ENCODE results near the gene RNF169. TPM values are rescaled to one million over a fixed set of nuclear protein-coding genes. Genes with fewer than 3 reads are reported as not detected.

Gene RNF169
- total and polyA plus RNA-seq, 2 of the 8 experiments (the other 6 are each of a cell fraction or from before 2014, with no cell fraction given): 3.6 to 12.5 TPM

DNA sequence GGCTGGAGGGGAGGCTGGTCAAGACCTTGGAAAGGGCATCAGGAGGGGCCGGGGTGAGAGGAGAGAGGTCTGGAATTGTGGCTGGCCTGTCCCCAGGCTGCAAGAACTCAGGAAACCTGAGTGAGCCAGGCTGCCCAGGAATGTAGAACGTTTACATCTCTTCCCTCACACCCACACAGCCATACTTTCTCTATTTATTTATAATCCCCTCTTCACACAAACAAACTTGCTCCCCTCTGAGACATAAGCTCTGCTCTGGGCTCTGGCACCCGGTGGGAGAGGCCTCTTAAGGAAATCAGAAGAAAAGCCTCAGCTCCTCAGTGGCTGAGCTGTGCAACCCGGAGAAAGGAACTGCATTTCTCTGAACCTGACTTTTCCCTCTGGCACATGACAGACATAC lies 22.9 kb upstream of the RNF169 start:
- no peak overlapping the region for H4K5ac ChIP-seq (ENCODE audit: insufficient read length, low read depth, low read length)
- H3K27me3 ChIP-seq (replicated peaks in 1 of 4; ENCODE audit: control insufficient read depth in 3 of 4, extremely low read depth in 1 of 4, insufficient read depth in 3 of 4, low read length in 3 of 4): peaks cover 14 to 27% (median 22%) of the 10 kb centered on the region in 4 experiments
- peaks cover 4% of the 10 kb centered on the region; the same call in 1 of the 2 replicates for H3K23me2 ChIP-seq (ENCODE audit: low read depth, low read length)
- H3K56ac ChIP-seq (replicated peaks; ENCODE audit: insufficient read length, low read depth, low read length): no peak overlapping the region
- no peak overlapping the region for H2BK5ac ChIP-seq (ENCODE audit: low read depth, low read length)
- no peak overlapping the region for H3K4me2 ChIP-seq (ENCODE audit: insufficient read depth in 1 of 2, low read depth in 2 of 2, low read length in 2 of 2)
- H2AK5ac ChIP-seq (ENCODE audit: low read depth, low read length): no peak overlapping the region
- H2BK20ac ChIP-seq (ENCODE audit: low read length): no peak overlapping the region
- no peak for FAIRE-seq
- H2BK12ac ChIP-seq (ENCODE audit: low read depth, low read length): no peak overlapping the region
- no peak overlapping the region for H3K4ac ChIP-seq (replicated peaks; ENCODE audit: insufficient read length, low read depth, low read length)
- H4K91ac ChIP-seq (replicated peaks; ENCODE audit: insufficient read length, low read length): no peak overlapping the region
- CTCF ChIA-PET (ENCODE audit: partially characterized antibody): interaction anchor here (0.6 to 12.8 kb wide), 20 partner anchors 10 to 183 kb away, joined by 3 to 348 read pairs (median 5); partner anchors contain the start of gene RNF169
- H4K20me1 ChIP-seq (replicated peaks in 1 of 2; ENCODE audit: control insufficient read depth in 1 of 2, insufficient read depth in 2 of 2, low read length in 2 of 2): no peaks in the 10 kb centered on the region
- H3K36me3 ChIP-seq (ENCODE audit: control insufficient read depth in 2 of 4, insufficient read depth in 4 of 4, low read length in 3 of 4): no peaks in the 10 kb centered on the region
- no peak overlapping the region for H2BK15ac ChIP-seq (ENCODE audit: low read length)
- H3K9ac ChIP-seq (replicated peaks in 1 of 4; ENCODE audit: extremely low read depth in 1 of 4, low read depth in 3 of 4, low read length in 3 of 4): no peak overlapping the region
- no peak overlapping the region for H4K8ac ChIP-seq (ENCODE audit: extremely low read depth, insufficient read depth, low read length)
- H2AFZ ChIP-seq (ENCODE audit: low read length): no peak overlapping the region
- no peak overlapping the region for H3K23ac ChIP-seq (ENCODE audit: insufficient read length)
- H3K18ac ChIP-seq (ENCODE audit: extremely low read depth, low read length): no peak overlapping the region
- no peaks in the 10 kb centered on the region for H3K79me2 ChIP-seq (ENCODE audit: control insufficient read depth in 1 of 2, insufficient read depth in 2 of 2, low read length in 2 of 2)
- H3K79me1 ChIP-seq (ENCODE audit: low read depth, low read length): no peaks in the 10 kb centered on the region
- DNase-seq (ENCODE audit: low read depth in 1 of 2, low spot score in 2 of 2): no peak
- POLR2A ChIA-PET (ENCODE audit: partially characterized antibody): interaction anchor here (1.1 to 1.9 kb wide), 2 partner anchors 23 kb away, joined by 3 to 5 read pairs; partner anchors contain the start of gene RNF169
- H3K4me1 ChIP-seq (replicated peaks in 1 of 4; ENCODE audit: control insufficient read depth in 3 of 4, insufficient read depth in 4 of 4, low read length in 3 of 4): peaks cover 0 to 8% (median 4%) of the 10 kb centered on the region in 4 experiments; a peak in 5 of 7 replicates
- no peak overlapping the region for H3K4me3 ChIP-seq (ENCODE audit: extremely low read depth in 1 of 4, insufficient read depth in 2 of 4, low read depth in 3 of 4, low read length in 4 of 4)
- H3K27ac ChIP-seq (ENCODE audit: low read depth, low read length): no peak overlapping the region
- no peak overlapping the region for H2BK120ac ChIP-seq (replicated peaks; ENCODE audit: low read depth, low read length)
- no peaks in the 10 kb centered on the region for H3K9me3 ChIP-seq (ENCODE audit: insufficient read depth in 2 of 2, low read depth in 1 of 2, low read length in 1 of 2)
- no peak for TF ChIP-seq CTBP2 (IDR thresholded peaks at IDR 0.05; ENCODE audit: borderline replicate concordance, insufficient read depth, insufficient read length, low read length)
- TF ChIP-seq POLR2AphosphoS5 (IDR thresholded peaks at IDR 0.05; ENCODE audit: low read depth, low read length): no peak
- TF ChIP-seq CREB1 (IDR thresholded peaks at IDR 0.05): no peak
- no peak for TF ChIP-seq MAX (IDR thresholded peaks at IDR 0.05)
- 76% methylated on average over 4 of the region's 4 CpGs; no CpG with 5 or more reads in 1 of the 2 experiments for WGBS, 2 experiments (ENCODE audit: extremely low coverage in 1 of 2, insufficient coverage in 1 of 2, insufficient read length in 1 of 2, insufficient replicate concordance in 2 of 2, low coverage in 1 of 2, low lambda C conversion rate in 2 of 2, missing lambda C conversion rate in 1 of 2)
- H3K14ac ChIP-seq (ENCODE audit: insufficient read length): no peak overlapping the region

Measured in H1 (cell line).